Mesenchymal stem cell (in vitro differentiated cells and primary cell): ENCODE data around the gene CDH4.

ENCODE experiments used
- DNase-seq: peaks from one replicate; pipeline ENCODE4 v3.0.0-alpha.2; 2013
- H2AFZ ChIP-seq: one replicate; pipeline ENCODE4 v1.6.1; 2013; ENCODE audit warnings: low read depth, mild to moderate bottlenecking, control low read depth, inconsistent platforms, low read length, moderate library complexity
- H2AK5ac ChIP-seq: 2 replicates; pipeline ENCODE4 v1.6.1; 2013; ENCODE audit warnings: low read length, moderate library complexity, mild to moderate bottlenecking, inconsistent platforms; ENCODE audit not compliant: severe bottlenecking
- H2BK120ac ChIP-seq: one replicate; pipeline ENCODE4 v1.6.1; 2013; ENCODE audit warnings: low read depth, mild to moderate bottlenecking, inconsistent platforms, low read length, moderate library complexity
- H2BK12ac ChIP-seq, 2 experiments: one replicate each; pipeline ENCODE4 v1.6.1; 2013; ENCODE audit warnings: inconsistent platforms in 2 of 2, low read length in 2 of 2, mild to moderate bottlenecking in 2 of 2, moderate library complexity in 2 of 2, control low read depth in 1 of 2
- H2BK15ac ChIP-seq: one replicate; pipeline ENCODE4 v1.6.1; 2013; ENCODE audit warnings: mild to moderate bottlenecking, low read depth, inconsistent platforms; ENCODE audit not compliant: poor library complexity, severe bottlenecking
- H2BK5ac ChIP-seq: 2 replicates; pipeline ENCODE4 v1.6.1; 2013; ENCODE audit warnings: low read depth, mild to moderate bottlenecking, low read length, control low read depth, inconsistent platforms; ENCODE audit not compliant: poor library complexity, severe bottlenecking
- H3K14ac ChIP-seq, 2 experiments: one replicate each; pipeline ENCODE4 v1.6.1; 2013; ENCODE audit warnings: inconsistent platforms in 2 of 2, low read length in 2 of 2, control low read depth in 1 of 2, mild to moderate bottlenecking in 1 of 2, moderate library complexity in 1 of 2
- H3K18ac ChIP-seq, 2 experiments: one replicate each; pipeline ENCODE4 v1.6.1; 2013; ENCODE audit warnings: inconsistent platforms in 2 of 2, low read length in 2 of 2, control low read depth in 1 of 2, low read depth in 1 of 2, mild to moderate bottlenecking in 1 of 2
- H3K23ac ChIP-seq, 2 experiments: one replicate each; pipeline ENCODE4 v1.6.1; 2013; ENCODE audit warnings: inconsistent platforms in 2 of 2, low read length in 2 of 2, mild to moderate bottlenecking in 2 of 2, moderate library complexity in 2 of 2, control low read depth in 1 of 2
- H3K27ac ChIP-seq: 2 replicates; pipeline ENCODE4 v1.5.1; 2013; ENCODE audit warnings: mild to moderate bottlenecking, moderate library complexity, low read length, control low read depth, inconsistent platforms; ENCODE audit not compliant: poor library complexity, severe bottlenecking
- H3K27me3 ChIP-seq, 2 experiments: 2 replicates each; pipeline versions ENCODE4 v1.6.1 to v1.7.0; 2013; ENCODE audit warnings: low read length in 2 of 2, mild to moderate bottlenecking in 2 of 2, moderate library complexity in 2 of 2, control low read depth in 1 of 2, inconsistent platforms in 1 of 2; ENCODE audit not compliant: control insufficient read depth in 1 of 2, insufficient read depth in 1 of 2
- H3K36me3 ChIP-seq, 2 experiments: 2 replicates each; pipeline versions ENCODE4 v1.6.1 to v1.7.0; 2013; ENCODE audit warnings: low read length in 2 of 2, control low read depth in 1 of 2, inconsistent platforms in 1 of 2, low read depth in 1 of 2, mild to moderate bottlenecking in 1 of 2; ENCODE audit not compliant: insufficient read depth in 2 of 2, control insufficient read depth in 1 of 2
- H3K4ac ChIP-seq, 2 experiments: one replicate each; pipeline ENCODE4 v1.6.1; 2013; ENCODE audit warnings: inconsistent platforms in 2 of 2, low read length in 2 of 2, mild to moderate bottlenecking in 2 of 2, moderate library complexity in 2 of 2, control low read depth in 1 of 2, low read depth in 1 of 2
- H3K4me1 ChIP-seq: 2 replicates; pipeline ENCODE4 v1.6.1; 2013; ENCODE audit warnings: low read depth, low read length, control low read depth; ENCODE audit not compliant: control insufficient read depth, insufficient read depth
- H3K4me2 ChIP-seq: 2 replicates; pipeline ENCODE4 v1.6.1; 2013; ENCODE audit warnings: low read length, mild to moderate bottlenecking, inconsistent platforms; ENCODE audit not compliant: poor library complexity, severe bottlenecking
- H3K4me3 ChIP-seq, 2 experiments: 2 replicates each; pipeline versions ENCODE4 v1.5.1 to v1.7.0; 2013; ENCODE audit warnings: low read length in 2 of 2, mild to moderate bottlenecking in 2 of 2, control low read depth in 1 of 2, low read depth in 1 of 2; ENCODE audit not compliant: insufficient read depth in 1 of 2
- H3K79me1 ChIP-seq: replicated peaks from 2 replicates; pipeline ENCODE4 v1.6.1; 2013; ENCODE audit warnings: mild to moderate bottlenecking, control low read depth, low read length, inconsistent platforms; ENCODE audit not compliant: poor library complexity, severe bottlenecking
- H3K9ac ChIP-seq: 2 replicates; pipeline ENCODE4 v1.7.0; 2013; ENCODE audit warnings: mild to moderate bottlenecking, low read length, moderate library complexity
- H3K9me3 ChIP-seq: 2 replicates; pipeline ENCODE4 v1.7.0; 2013; ENCODE audit warnings: mild to moderate bottlenecking, low read length; ENCODE audit not compliant: control insufficient read depth
- H4K8ac ChIP-seq: one replicate; pipeline ENCODE4 v1.6.1; 2013; ENCODE audit warnings: inconsistent platforms, mild to moderate bottlenecking, low read length, moderate library complexity
- H4K91ac ChIP-seq: one replicate; pipeline ENCODE4 v1.6.1; 2013; ENCODE audit warnings: mild to moderate bottlenecking, low read length, inconsistent platforms
- WGBS: methylation state at CpG from one replicate; pipeline ENCODE4 v1.1.7; 2013; ENCODE audit warnings: mixed read lengths; 5-methylcytosine and 5-hydroxymethylcytosine counted together

Gene CDH4

GRCh38 chr20:61660559-61660958, 408.5 kb downstream of the CDH4 start:
- no peak overlapping the region for H3K27ac ChIP-seq
- H3K27me3 ChIP-seq, result peaks cover 0 to 16% of the 10 kb centered on the region in 2 experiments
- H3K18ac ChIP-seq, result no peak overlapping the region
- no peak overlapping the region for H2AFZ ChIP-seq
- no peaks in the 10 kb centered on the region for H3K36me3 ChIP-seq
- no peak overlapping the region for H2BK5ac ChIP-seq
- no peak overlapping the region for H4K91ac ChIP-seq
- H3K4me1 ChIP-seq, result no peaks in the 10 kb centered on the region
- no peak overlapping the region for H4K8ac ChIP-seq
- H3K9me3 ChIP-seq, result no peaks in the 10 kb centered on the region
- H3K4me3 ChIP-seq, result no peak overlapping the region
- H2BK15ac ChIP-seq, result no peak overlapping the region
- no peak overlapping the region for H3K4me2 ChIP-seq
- no peak overlapping the region for H2AK5ac ChIP-seq
- H3K9ac ChIP-seq, result no peak overlapping the region
- no peak overlapping the region for H2BK12ac ChIP-seq
- H3K14ac ChIP-seq, result no peak overlapping the region
- no peak for DNase-seq
- 89% methylated on average over 13 of the region's 13 CpGs for WGBS
- no peak overlapping the region for H2BK120ac ChIP-seq
- H3K79me1 ChIP-seq, result no peaks in the 10 kb centered on the region
- H3K4ac ChIP-seq, result no peak overlapping the region
- no peak overlapping the region for H3K23ac ChIP-seq

- H3K9me3 ChIP-seq, result no peaks in the 10 kb centered on the region
- H3K4me1 ChIP-seq, result no peaks in the 10 kb centered on the region
- no peak overlapping the region for H3K9ac ChIP-seq
- no peaks in the 10 kb centered on the region for H3K36me3 ChIP-seq
- H3K18ac ChIP-seq, result no peak overlapping the region
- no peaks in the 10 kb centered on the region for H3K79me1 ChIP-seq
- H2BK5ac ChIP-seq, result no peak overlapping the region
- no peak overlapping the region for H3K4me2 ChIP-seq
- H3K27me3 ChIP-seq, result peaks cover 0 to 16% of the 10 kb centered on the region in 2 experiments
- H3K14ac ChIP-seq, result no peak overlapping the region
- no peak for DNase-seq
- no peak overlapping the region for H2AFZ ChIP-seq
- H4K8ac ChIP-seq, result no peak overlapping the region
- WGBS, result 98% methylated on average over 7 of the region's 8 CpGs
- H2AK5ac ChIP-seq, result no peak overlapping the region
- H3K23ac ChIP-seq, result no peak overlapping the region
- no peak overlapping the region for H3K27ac ChIP-seq
- no peak overlapping the region for H4K91ac ChIP-seq
- no peak overlapping the region for H2BK12ac ChIP-seq
- no peak overlapping the region for H2BK120ac ChIP-seq
- H2BK15ac ChIP-seq, result no peak overlapping the region
- H3K4me3 ChIP-seq, result no peak overlapping the region
- no peak overlapping the region for H3K4ac ChIP-seq
These were observed 409.0 kb downstream of the CDH4 start for GRCh38 chr20:61661025-61661424.

- Histone ChIP-seq H3K27ac (no peak overlapping the region), H3K23ac (no peak overlapping the region), H3K4me3 (no peak overlapping the region), H3K79me1 (no peaks in the 10 kb centered on the region), H3K4me2 (no peak overlapping the region), H3K14ac (no peak overlapping the region), H4K8ac (no peak overlapping the region), H3K4ac (no peak overlapping the region), H3K9ac (no peak overlapping the region), H2BK15ac (no peak overlapping the region), H2BK5ac (no peak overlapping the region), H3K9me3 (no peaks in the 10 kb centered on the region), H3K18ac (no peak overlapping the region), H3K36me3 (no peaks in the 10 kb centered on the region), H3K27me3 (peaks cover 0 to 15% of the 10 kb centered on the region in 2 experiments), H2BK120ac (no peak overlapping the region), H3K4me1 (no peaks in the 10 kb centered on the region), H4K91ac (no peak overlapping the region), H2BK12ac (no peak overlapping the region), H2AFZ (no peak overlapping the region), H2AK5ac (no peak overlapping the region)
- 95% methylated on average over 13 of the region's 13 CpGs for whole genome bisulfite sequencing
- DNase-seq, result no peak
These were observed 409.5 kb downstream of the CDH4 start for GRCh38 chr20:61661583-61661982.

DNA sequence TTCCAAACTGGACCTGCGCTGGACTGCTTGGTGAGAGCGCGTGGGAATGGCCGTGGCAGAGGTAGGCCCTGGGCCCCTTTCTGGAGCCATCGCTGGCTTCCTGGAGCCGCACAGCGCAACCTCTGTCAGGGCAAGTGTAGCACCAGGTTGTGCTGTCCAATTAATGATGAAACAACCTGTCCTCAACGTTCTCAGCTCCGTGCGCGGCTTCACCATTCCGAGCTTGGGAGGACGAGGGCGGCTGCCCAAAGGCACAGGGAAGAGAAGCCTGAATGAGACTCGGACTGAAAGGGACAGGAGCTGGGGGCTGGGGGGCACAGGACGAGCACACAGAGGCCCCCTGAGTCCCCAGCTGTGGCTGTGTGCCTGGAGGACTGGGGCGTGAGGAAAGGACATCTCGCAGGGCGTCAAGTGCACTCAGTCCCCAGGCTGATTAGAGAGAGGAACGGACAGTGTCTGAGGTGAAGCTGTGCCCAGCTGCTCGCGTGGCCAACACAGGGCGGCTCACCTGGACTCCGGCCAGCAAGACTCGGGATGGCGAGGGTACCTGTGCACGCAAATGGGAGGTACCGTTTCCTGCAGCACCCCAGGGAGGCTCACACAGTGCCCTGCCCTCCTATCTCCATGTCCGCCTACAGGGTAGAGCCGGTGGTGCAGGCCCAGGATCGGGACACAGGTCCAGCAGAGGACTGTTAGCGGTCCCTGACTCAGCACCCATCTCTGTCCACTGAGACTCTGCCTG, 410.3 kb downstream of the CDH4 start:
- H3K9me3 ChIP-seq, result no peaks in the 10 kb centered on the region
- no peak overlapping the region for H2BK5ac ChIP-seq
- H2AK5ac ChIP-seq, result no peak overlapping the region
- no peak overlapping the region for H3K23ac ChIP-seq
- no peak overlapping the region for H4K91ac ChIP-seq
- no peak overlapping the region for H3K14ac ChIP-seq
- no peak overlapping the region for H2BK15ac ChIP-seq
- no peak overlapping the region for H4K8ac ChIP-seq
- no peak overlapping the region for H3K4me2 ChIP-seq
- H2BK12ac ChIP-seq, result no peak overlapping the region
- peaks cover 0 to 3% of the 10 kb centered on the region in 2 experiments for H3K36me3 ChIP-seq
- no peaks in the 10 kb centered on the region for H3K4me1 ChIP-seq
- H3K27me3 ChIP-seq, result peaks cover 0 to 8% of the 10 kb centered on the region in 2 experiments
- H3K79me1 ChIP-seq, result no peaks in the 10 kb centered on the region
- no peak overlapping the region for H2BK120ac ChIP-seq
- no peak overlapping the region for H3K27ac ChIP-seq
- H2AFZ ChIP-seq, result no peak overlapping the region
- H3K4ac ChIP-seq, result no peak overlapping the region
- 86% methylated on average over 32 of the region's 32 CpGs for WGBS
- no peak overlapping the region for H3K18ac ChIP-seq
- no peak overlapping the region for H3K9ac ChIP-seq
- DNase-seq, result no peak
- H3K4me3 ChIP-seq, result no peak overlapping the region
